ENCODE measurements around the gene ZNF215.
A peak's percentile ranks its signal among the peaks of the same experiment; 100 is the strongest.
"Not testable (repeated sequence)": the region's sequence is repeated elsewhere in the genome, so short reads cannot be mapped to it uniquely, and the experiment has no call there.

The ZNF215 gene

GRCh38 chr11:6926208-6927029 is at the start of gene ZNF215:
ZNF215 (plus strand) TSS chr11:6926426; CDS start chr11:6932273, 5,847 bp downstream.
- FAIRE-seq, result no peak

- FAIRE-seq, result no peak
These were observed 49.3 kb upstream of the ZNF215 start for GRCh38 chr11:6876914-6877313.

DNA sequence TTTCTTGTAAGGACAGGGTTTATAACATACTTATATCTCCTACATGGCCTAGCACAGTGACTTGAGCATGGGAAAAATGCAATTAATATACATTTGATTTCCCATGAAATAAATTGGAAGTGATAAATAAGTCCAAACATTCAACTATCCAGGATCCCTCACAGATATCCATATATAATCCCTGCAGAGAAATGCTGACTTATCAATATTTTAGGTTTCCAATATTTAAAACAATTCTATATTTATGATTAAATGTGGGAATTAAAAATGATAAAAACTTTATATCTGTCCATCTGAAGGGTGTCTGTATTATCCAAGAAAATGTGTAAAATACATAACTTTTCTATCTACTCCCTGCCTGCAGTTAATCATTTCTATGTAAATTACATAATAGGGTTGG is 43.5 kb upstream of the ZNF215 start:
- peak; percentile 60 for FAIRE-seq

DNA sequence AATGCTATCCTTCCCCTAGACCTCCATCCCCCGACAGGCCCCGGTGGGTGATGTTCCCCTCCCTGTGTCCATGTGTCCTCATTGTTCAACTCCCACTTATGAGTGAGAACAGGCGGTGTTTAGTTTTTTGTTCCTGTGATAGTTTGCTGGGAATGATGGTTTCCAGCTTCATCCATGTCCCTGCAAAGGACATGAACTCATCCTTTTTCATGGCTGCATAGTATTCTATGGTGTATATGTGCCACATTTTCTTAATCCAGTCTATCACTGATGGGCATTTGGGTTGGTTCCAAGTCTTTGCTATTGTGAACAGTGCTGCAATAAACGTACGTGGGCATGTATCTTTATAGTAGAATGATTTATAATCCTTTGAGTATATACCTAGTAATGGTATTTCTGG is 38.5 kb upstream of the ZNF215 start:
- not testable (repeated sequence) for FAIRE-seq

- FAIRE-seq, result no peak
These were observed 37.4 kb upstream of the ZNF215 start for GRCh38 chr11:6888830-6889229.

GRCh38 chr11:6889835-6890234 is 36.4 kb upstream of the ZNF215 start:
- FAIRE-seq, result no peak

- FAIRE-seq, result no peak
These were observed 33.8 kb upstream of the ZNF215 start, which contains the start of gene OR2D2 for GRCh38 chr11:6892400-6892799. OR2D2 (minus strand) TSS chr11:6892500; CDS start chr11:6892500, 0 bp downstream.

- no peak for FAIRE-seq
These were observed 32.1 kb upstream of the ZNF215 start for GRCh38 chr11:6894097-6894496.

- FAIRE-seq, result no peak
These were observed 31.2 kb upstream of the ZNF215 start for GRCh38 chr11:6895010-6895409.

DNA sequence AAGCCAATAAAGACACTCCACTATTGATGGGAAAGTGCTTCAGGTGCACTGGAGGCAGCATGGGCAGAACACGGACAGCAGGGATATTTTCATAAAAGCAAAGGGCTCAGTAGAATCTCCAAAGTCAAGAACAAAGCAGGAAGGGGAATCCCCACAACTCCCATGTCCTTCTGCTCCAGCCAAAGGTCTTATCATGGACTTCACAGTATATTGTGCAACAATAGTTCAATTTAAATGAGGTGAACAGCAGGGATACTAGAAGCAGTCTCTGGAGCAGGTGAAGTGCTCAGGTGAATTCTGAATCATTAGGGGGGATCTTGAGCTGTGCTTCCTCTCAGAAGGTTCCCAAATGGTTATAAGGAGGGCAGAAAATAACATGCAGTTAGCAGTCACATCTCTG is 27.3 kb upstream of the ZNF215 start:
- FAIRE-seq, result no peak

DNA sequence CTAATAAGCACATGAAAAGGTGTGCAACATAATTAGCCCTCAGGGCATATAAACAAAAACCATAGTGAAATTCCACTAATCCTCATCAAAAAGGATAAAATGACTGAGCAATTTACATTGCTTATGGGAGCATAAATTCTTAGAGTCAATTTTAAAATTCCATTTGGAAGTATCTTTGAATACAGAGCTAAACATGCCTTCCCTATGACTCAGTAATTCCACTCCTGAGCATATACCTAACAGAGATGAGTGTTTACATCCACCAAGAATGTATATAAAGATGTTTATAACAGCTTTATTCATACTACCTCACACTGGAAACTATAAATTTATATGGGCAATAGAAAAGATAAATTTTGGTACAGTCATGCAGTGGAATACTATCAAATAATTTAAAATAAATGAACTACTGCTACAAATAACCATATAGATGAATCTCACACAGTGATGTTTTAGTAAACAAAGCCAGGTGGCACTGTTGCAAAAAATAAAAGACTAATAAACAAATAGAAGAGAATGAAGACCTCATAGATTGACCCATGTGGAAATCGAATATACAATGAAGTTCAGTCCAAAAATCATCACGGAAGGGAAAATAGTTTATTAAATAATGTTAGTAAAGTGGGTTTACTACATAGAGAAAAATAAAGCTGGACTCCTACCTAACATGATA is 25.8 kb upstream of the ZNF215 start:
- no peak for FAIRE-seq

- not testable (repeated sequence) for FAIRE-seq
These were observed 21.4 kb upstream of the ZNF215 start for GRCh38 chr11:6904804-6905203.

GRCh38 chr11:6911378-6911777 is 14.8 kb upstream of the ZNF215 start:
- FAIRE-seq, result no peak

GRCh38 chr11:6911948-6912347 is 14.3 kb upstream of the ZNF215 start:
- FAIRE-seq, result no peak

- FAIRE-seq, result no peak
These were observed 6.5 kb upstream of the ZNF215 start for GRCh38 chr11:6919698-6920097.

GRCh38 chr11:6920702-6921101 is 5.5 kb upstream of the ZNF215 start, which contains the start of gene OR2D3:
OR2D3 (plus strand) TSS chr11:6921002; CDS start chr11:6921002, 0 bp downstream.
- no peak for FAIRE-seq

DNA sequence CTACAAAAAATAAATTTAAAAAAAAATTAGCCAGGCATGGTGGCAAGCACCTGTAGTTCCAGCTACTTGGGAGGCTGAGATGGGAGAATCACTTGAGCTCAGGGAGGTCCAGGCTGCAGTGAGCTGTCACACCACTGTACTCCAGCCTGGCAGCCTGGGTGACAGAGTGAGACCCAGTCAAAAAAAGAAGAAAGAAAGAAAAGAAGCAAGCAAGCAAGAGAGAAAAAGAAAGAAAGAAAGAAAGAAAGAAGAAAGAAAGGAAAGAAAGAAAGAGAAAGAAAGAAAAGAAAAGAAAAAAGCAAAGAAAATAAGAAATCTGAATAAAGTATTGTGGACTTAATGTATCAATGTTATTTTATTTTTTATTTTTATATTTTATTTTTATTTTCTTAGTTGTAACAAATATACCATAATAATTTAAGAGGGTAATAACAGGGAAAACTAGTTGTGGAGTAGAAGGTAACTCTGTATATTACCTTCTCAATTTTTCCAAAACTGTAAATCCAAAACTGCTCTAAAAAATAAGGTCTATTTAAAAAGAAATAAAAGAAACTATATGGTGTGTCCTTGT is 1.1 kb upstream of the ZNF215 start:
- FAIRE-seq, result no peak

- no peak for FAIRE-seq
These were observed 504 bp upstream of the ZNF215 start for GRCh38 chr11:6925636-6926207.

DNA sequence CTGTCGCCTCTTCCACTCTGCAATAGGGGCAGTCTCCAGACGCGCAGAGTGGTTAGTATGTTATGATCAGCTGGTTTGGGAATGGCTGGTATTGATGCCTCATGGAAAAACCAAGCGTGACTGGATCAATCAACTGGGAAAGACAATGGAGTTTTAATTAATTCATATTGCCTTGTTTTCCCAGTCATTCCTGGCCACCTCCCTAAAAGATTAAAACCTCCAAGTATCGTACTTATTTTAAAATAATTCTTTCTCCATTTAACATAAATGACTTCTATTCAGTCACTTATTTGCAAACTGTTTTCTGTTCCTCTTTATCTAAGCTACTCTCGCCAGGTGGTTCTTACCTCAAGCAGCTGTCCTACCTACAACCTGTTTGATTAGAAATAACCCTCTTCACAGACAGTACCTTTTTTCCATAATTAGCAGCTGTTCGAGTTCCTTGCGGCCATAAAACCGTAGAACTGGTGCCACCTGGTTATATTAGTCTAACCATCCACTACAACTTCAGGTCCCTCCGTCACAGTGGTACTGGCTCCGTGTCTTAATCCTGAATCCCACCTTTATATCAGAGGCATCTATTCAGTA is 898 bp downstream of the ZNF215 start:
- FAIRE-seq, result no peak

DNA sequence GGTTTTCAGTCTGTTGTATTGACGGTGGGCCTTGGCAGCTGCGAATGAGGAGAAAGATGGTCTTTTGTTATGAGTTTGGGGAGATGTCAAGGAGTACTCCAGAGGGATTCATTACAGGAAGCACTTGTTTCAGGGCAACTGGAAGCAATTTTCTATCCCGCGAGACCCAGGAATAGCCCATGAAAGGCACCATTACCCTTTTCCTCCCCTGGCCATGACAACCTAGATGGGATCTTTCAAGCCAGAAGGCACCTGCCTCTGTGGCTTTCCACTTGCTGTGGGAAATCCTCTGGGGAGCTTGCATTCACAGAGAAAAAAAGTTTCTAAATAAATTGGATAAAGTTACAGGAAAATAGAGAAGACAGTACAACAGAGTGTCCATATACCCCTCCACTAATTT is 2.7 kb downstream of the ZNF215 start:
- no peak for FAIRE-seq

DNA sequence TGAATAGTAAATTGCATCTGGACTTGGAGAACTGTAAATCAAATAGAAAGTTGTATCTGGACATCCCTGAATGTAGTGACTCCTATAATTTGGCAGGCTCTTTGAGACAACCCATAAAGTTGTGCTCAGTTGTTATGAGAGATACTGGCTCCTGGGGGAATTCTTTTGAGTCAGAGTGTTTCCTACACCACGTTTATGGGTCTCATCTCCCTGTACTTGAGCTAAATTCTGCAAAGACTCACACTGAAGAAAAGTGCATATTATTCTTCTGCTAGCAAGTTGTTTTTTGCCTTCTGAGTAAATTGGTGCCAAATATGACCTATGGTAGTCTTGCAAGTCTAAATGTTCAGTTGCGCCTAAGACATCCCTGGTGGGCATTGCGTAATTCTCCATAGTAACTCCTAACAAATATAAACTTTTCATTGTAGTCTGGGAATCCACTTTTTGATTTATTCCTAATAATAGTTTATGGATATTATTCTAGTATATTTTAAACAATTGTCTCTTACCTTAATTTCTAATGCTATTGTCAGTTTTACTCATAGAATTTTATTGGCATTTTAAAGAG is 5.0 kb downstream of the ZNF215 start:
- FAIRE-seq, result peak; percentile 21

- FAIRE-seq, result no peak
These were observed 5.9 kb downstream of the ZNF215 start for GRCh38 chr11:6932145-6932544.

- FAIRE-seq, result no peak
These were observed 15.7 kb downstream of the ZNF215 start for GRCh38 chr11:6941970-6942369.

Measured in colon (tissue), 2 donors.